T-helper 1 cell treated with Interleukin-12 subunit alpha and Interleukin-12 subunit beta and Interleukin-4 antibody, amounts not matched to agents 30 ng/mL and 1 ng/mL, for 36 hours (primary cell): ENCODE data around the gene NEU4. TPM values are rescaled to one million over a fixed set of nuclear protein-coding genes. Genes with fewer than 3 reads are reported as not detected.
"Not testable (repeated sequence)": the region's sequence is repeated elsewhere in the genome, so short reads cannot be mapped to it uniquely, and the experiment has no call there.

ENCODE experiments used
- intact Hi-C: fragments of 100-400 bp; cut with micrococcal nuclease; formaldehyde crosslinking; loops from one replicate; pipeline ENCODE4 v1.15.1; 2024
- total RNA-seq: library from RNA; stranded (reverse); gene quantifications from 2 replicates; pipeline ENCODE4 v1.2.3, GENCODE V29; 2022

The NEU4 gene
- total RNA-seq, 1 donor from 2014 or later, result 0.29 TPM

DNA sequence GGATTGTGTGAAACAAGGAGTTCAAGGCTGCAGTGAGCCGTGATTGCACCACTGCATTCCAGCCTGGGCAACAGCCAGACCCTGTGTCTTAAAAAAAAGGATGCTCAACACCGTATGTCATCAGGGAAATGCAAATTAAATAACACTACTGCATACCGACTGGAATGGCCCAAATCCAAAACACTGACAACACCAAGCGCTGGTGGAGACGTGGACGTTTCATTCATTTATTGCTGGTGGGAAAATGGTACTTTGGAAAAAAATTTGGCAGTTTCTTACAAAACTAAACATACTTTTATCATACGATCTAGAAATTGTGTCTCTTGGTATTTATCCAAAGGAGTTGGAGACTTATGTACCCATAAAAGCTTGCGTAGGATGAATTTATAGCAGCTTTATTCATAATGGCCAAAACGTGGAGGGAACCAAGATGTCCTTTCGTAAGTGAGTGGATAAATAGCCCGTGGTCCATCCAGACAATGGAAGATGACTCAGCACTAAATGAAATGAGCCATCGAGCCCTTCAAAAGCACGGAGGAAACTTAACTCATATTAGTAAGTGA lies 24.2 kb downstream of the NEU4 start:
- intact Hi-C loops, result no loop called here

DNA sequence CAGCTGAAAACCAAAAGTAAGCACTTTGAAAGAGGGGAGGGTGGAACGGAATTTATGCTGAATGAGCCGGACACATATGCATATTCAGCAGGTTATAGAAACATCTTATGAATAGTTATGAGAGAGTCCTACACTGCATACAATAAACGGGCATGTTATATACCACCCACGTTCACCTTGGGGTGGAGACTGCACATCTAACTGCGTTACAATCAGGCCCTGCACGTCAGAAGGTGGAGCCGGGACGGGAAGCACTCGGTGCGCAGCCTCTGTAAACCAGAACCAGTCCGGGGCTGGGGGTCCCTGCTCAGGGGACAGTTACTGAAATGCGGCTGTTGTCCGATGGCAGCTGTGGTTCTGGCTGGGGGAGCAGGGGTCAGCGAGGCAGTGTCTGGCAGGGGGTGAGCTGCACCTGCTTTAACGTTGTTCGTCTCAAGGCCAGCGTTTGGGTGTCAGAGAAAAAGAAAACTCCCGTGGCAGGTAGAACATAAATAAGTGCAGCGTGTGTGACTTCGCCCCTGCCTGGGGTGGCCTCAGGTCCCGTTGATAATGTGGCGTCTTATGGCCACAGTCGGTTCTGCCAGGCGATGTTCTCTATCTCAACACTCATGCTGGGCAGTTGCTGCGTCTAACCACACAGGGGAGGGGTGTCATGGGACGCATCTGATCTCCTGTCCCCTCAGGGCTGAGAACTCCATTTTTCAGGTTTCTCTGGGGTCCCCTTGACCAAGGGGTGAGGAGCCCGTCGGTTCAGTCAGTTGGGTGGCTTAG lies 24.9 kb downstream of the NEU4 start:
- intact Hi-C loops, result not testable (repeated sequence)

DNA sequence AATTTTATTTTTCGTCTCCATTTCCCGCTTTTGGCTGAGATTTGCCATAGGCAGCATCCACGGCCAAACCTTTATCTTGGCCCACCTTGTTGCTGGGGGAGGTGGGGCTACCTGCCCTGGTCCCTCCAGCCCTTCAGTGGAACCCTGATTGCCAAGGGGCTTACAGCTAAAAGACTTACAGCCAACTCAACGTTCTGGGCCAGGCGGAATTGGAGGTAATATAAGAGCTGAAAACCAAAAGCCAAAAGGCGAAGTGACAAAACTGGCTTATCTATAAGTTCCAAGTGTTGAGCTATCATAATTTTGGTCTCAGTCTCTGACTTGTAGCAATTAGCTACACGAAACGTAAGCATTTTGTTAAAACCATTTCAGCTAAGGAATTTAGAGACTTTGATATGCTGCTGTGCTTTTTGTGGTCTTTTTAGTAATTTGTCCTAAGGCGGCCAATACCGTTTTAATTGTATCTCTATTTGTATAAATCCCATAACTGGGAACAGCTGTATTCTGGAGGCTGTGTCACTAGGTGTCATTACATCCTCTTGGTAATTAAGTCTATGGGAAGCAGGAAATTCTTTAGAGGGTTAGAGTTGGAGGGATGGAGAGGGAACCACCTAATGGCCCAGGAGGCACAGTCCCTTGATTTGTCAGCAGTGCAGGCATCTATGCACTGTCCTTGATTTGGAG lies 25.7 kb downstream of the NEU4 start:
- intact Hi-C loops, result no loop called here

DNA sequence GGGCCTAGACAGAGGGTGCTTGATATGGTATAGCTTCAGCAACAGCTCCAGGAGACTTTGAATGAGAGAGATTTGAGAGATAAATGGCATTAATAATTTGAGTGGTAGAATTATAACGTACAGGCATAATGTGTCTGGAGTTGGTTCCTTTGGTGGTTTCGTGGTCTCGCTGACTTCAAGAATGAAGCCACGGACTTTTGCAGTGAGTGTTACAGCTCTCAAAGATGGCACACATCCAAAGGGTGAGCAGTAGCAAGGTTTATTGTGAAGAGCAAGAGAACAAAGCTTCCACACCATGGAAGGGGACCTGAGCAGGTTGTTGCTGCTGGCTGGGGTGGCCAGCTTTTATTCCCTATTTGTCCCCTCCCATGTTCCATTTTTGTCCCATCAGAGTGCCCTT lies 26.6 kb downstream of the NEU4 start:
- intact Hi-C loops, result no loop called here

DNA sequence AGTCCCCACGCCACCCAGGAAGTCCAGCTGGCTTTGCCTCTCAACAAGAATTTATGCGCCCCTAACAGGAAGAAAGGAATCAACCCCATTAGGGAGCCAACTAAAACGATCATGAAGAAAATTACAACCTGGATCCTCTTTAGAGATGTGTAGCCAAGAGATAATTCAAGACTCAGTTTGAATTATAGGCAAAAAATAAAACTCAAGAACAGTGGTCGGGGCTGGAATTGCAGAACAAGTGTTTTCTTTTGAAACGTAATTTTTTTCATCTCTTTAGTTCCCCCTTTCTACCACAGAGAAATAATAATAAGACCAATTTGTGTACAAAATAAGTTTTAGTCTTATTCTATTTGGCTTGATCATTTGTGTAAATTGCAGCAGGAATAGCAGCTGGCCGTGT lies 27.3 kb downstream of the NEU4 start:
- intact Hi-C loops, result no loop called here

DNA sequence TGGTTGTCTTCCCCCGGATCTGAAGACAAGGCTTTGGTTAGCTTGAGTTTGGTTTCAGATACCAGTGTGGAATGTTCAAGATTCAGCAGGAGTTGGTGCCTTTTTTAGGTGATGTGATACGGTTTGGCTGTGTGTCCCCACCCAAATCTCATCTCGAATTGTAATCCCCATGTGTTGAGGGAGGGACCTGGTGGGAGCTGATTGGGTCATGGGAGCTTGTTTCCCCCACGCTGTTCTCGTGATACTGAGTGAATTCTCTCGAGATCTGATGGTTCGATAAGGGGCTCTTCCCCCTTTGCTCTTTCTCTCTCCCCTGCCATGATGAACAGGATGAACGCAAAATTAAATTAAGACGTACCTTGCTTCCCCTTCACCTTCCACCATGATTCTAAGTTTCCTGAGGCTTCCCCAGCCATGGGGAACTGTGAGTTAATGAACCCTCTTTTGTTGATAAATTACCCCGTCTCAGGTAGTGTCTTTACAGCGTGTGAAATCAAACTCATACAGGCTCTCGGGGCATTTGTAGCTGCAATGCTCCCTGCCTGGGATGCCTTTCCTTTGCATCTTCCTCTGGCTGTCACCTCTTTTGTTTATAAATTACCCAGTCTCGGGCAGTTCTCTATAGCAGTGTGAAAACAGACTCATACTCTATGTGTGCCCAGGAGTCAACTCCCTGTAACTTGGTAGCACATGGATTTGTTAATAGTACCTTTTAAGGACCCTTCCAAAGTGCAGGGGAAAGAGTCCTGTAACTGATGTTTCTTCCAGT lies 28.4 kb downstream of the NEU4 start:
- intact Hi-C loops, result no loop called here

DNA sequence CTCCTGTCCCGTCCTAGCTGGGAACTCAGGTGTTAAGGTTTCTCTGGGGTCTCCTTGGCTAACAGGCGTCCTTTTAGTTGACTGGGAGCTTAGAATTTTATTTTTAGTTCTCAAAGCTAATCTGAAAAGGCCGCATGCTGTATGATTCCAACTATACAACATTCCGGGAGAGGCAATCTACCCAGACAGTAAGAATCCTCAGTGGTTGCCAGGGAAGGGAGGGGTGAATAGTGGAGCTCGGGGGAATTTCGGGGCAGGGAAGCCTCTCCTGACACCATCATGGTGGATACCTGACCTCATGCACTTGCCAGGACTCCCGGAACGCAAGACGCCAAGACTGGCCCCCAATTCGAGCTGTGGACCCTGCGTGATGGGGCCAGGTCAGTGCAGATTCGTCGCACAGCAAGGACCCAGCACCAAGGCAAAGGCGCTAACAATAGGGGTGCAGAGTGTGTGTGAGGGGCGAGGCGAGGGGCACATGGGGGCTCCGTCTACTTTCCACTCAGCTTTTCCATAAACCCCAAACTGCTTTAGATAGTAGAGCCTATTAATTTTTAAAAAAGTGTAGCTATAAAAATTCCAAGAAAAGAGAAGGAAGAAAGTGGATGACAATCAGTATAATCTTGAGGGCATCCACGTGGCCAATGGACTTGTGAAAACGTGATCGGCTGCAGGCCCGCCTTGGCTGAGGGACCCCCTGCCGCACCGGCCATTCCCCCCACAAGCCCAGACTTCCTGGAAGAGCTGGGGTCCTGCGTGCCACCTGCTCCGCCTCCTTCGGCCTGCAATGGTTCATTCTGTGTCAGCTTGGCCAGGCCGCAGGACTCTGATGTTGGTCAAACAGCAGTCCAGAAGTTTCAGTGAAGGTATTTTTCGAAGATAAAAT lies 32.4 kb downstream of the NEU4 start:
- intact Hi-C loops, result no loop called here

DNA sequence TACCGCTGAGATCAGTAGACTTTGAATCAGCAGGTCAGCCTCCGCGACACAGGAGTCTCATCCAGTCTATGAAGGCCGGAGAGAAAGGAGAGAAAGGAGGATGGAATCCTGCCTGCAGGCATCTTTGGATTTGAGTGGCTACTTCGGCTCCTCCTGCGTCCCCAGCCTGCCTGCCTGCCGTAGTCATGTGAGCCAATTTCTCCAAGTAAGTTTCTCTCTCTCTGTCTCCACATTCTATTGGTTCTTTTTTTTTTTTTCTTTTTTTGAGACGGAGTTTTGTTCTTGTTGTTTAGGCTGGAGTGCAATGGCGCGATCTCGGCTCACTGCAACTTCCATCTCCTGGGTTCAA lies 33.0 kb downstream of the NEU4 start:
- intact Hi-C loops, result no loop called here

DNA sequence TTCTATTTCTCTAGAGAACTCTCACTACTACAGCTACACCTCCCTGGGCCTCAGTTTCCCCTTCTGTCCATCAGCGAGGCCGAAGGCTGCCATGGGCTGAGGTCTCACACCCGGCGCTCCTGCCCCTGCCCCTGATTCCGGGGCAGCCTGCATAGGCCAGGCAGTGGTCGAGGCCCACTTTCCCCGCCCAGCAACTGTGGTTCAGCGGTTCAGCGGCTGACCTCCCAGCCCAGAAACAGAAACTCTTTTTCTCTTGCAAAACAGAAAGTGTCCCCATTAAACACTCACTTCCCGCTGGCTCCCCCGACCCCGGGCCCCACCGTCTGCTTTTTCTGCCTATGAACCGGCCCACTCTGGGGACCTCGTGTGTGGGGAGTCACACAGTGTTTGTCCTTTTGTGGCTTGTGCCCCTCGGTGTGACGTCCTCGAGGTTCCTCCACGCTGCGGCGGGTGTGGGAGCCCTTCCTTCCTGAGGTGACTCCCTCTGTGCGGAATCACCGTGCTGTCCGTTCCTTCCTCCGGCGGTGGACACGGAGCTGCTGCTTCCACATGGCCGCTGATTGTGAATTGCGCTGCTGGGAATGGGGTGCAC lies 33.7 kb downstream of the NEU4 start:
- intact Hi-C loops, result no loop called here

DNA sequence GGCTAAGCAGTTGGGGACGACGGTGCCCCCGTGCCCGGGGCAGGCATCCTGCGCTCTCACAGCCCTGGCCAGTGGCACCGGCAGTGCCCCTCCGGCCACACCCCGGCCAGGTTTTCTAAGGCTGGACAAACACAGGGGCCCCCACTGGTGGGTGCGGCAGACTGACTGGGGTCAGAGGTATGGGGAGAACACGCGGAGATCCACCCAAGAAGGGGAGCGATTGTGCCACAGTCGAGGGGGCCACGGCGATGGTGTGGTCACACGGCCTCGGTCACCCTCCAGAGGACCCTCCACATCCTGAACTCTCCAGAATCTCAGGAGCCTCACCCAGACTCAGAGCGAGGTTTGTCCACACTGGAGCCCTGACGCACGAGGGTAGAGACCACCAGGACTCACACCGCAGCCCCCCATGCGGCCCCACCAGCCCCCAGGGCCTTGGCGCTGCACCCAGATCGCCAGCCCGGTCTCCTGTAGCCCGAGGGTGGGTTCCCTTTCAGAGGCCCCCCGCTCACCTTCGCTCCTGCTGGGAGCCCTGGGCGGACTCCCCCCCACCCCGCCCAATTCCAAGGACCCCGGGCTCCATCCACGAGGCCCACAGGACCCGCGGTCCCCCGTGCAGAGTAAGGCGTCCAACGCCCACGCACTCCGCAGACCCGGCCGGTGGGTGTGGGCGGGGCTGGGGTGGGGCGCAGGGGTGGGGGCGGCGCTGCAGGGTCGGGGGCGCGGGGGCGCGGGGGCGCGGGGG lies 34.5 kb downstream of the NEU4 start:
- intact Hi-C loops, result loop anchor here (1.0 kb wide), 2 partner anchors 38 to 108 kb away; no protein-coding TSS in a partner anchor

DNA sequence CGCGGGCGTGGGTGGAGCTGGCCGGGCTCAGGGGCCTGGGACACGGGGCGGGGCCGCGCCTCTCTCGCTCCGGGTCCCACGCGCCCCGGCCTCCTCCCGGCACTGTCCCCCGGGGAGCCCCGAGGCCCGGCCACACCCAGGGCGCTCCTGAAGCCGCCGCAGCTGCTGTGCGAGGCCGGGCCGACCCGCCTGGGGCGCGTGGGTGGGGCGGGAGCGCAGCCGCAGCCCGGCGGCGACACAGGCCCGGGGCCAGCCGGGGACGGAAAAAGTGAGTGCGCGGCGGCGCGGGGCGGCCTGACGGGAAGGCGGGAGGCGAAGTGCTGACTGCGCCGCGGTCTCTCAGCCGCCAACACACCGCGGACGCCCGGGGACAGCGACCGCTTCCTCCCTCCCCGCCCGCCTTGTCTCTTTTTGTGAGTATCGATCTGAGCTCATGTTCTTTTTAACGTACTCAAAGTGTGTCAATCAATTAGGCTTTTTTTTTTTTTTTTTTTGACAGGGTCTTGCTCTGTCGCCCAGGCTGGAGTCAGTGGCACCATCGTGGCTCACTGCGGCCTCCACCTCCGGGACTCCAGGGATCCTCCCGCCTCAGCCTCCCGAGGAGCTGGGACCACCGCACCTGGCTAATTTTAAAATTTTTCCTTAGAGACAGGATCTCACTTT lies 35.2 kb downstream of the NEU4 start:
- intact Hi-C loops, result loop anchor here (1.0 kb wide), 2 partner anchors 37 to 109 kb away; no protein-coding TSS in a partner anchor

DNA sequence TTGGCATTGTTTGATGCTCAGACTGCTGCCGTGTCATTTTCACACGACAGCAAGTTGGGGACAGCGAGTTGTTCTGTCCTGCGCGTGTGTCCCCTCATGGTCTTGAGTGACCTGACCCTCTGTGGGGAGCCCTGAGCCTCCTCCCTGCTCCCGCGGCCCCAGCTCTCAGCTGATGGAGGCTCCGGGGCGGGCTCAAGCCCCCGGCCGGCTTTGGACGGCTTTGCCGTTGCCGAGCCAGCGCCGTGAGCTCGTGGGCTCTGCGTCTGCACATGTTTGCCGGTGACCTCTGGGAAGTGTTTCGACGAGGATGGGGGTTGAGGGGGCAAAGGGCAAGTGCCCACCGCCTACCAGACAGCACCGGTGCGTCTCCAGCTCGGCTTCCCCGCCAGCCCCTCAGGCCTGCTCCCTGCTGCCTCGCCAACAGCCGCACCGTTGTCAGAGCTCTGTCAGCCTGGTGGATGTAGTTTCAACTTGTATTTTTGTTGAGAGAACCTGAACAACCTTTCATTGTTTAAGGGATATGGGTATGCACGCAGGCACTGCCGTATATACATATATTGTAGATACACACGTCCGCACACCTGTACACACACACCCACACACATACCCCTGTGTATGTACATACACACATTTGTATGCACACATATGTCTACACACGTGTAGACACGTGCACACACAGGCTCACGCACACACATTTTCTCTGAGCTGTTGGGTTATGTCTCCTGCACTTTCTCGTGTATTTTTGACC lies 36.0 kb downstream of the NEU4 start:
- intact Hi-C loops, result loop anchor here (1.0 kb wide), 2 partner anchors 36 to 110 kb away; no protein-coding TSS in a partner anchor

DNA sequence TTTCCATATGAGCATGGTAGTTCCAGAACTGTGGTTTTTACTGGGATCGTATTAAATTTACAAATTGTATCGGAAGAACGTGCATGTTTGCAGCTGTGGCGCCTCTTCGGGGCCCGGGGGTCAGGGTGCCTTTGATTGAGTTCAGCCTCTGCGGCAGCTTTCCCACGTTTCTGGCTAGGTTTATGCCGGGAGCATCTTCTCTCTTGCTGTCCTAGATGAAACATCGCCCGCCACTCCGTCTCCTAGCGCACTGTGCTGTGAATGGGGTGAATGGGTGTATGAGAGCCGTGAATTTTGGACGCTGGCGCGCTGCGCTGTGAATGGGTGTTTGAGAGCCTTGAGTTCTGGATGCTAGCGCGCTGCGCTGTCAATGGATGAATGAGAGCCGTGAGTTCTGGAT lies 37.4 kb downstream of the NEU4 start:
- intact Hi-C loops, result loop anchor here (1.0 kb wide), 1 partner anchor 13 kb away; no protein-coding TSS in a partner anchor

DNA sequence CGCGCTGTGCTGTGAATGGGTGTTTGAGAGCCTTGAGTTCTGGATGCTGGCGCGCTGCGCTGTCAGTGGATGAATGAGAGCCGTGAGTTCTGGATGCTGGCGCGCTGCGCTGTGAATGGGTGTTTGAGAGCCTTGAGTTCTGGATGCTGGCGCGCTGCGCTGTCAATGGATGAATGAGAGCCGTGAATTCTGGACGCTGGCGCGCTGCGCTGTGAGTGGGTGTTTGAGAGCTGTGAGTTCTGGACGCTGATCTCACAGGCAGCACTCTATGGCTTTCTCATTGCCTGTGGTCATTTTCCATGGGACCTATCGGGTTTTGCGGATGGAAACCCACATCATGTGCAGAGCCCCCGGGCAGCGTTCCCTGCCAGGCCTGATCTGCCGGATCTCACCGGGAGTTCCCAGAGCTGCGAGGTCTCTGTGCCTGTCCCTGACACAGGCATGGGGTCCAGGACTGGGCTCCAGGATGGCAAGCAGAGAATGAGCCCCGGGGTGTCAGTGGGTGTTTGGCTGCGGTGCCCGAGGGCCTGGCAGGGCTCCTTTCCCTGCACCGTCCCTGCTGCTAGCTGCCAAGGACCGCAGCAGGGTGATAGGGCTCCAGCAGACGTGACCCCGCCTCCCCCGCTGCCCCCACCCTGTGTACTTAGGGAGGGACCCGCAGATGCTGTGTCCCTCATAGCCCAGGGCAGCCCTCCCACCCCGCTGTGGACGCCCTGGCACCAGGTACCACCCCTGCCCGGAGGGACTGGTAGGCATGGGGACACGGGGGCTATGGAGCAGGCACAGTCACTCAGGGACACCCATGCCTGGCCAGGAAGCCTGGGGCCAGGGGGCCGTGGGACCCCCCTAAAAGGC lies 40.0 kb downstream of the NEU4 start:
- intact Hi-C loops, result no loop called here

DNA sequence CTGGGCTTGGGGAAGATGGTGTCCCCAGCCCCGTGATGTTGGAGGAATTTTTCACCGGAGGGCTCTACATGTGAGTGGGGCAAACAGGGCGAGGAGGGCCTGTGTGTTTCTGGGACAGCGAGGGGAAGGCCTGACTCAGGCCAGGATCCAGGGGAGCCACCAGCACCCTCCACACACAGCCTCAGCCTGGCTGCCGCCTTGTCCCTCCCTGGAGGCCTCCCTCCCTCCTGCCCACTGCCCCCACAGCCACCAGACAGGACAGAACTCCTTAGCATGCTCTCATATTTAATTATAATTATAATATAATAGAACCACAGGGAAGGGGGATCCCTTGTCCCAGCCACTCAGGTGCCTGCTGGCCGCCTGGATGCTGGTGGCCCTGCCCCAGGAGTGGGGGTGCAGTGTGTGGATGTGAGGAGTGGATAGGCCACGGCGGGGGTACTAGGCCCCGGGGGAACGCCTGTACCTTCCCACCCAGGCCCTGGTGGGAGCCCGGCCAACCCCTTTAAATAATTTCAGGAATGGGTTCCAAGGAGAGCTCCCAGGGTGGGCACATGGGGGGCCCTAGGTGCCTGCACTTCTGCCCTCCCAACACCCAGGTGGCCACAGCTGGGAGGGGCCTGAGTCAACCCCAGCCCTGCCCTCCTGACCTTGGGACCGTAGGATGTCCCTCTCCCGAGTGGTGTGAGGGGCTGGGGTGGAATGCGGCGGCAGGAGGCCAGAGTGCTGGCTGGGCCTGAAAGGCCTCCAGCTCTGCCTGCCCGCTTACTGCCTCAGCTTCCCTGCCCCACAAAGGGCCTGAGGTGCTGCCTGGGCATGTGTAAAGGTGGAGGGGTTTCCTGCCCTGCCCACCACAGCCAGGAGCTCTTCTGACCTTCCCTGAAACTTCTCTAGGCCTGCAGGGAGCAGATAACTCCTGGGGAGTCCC lies 40.9 kb downstream of the NEU4 start:
- intact Hi-C loops, result no loop called here
